OCI-LY7 (cell line): Measurements from ENCODE around the gene DPT. TPM values are rescaled to one million over a fixed set of nuclear protein-coding genes. Genes with fewer than 3 reads are reported as not detected.

ENCODE experiments used
- BruUV-seq: library from RNA; stranded (reverse); fragments of 400-500 nt; replicated peaks from 2 replicates; lab custom pipeline; 2021; lab: Mats Ljungman, UMichigan
- CTCF ChIA-PET: fragments of 300-600 bp; sonication (Branson Sonifier 250); formaldehyde crosslinking; loops from one replicate; lab custom pipeline; 2022; ENCODE audit warnings: antibody characterized with exemption; ENCODE audit not compliant: unreplicated experiment; lab: Charles Lee
- POLR2A ChIA-PET: fragments of 300-600 bp; sonication (Branson Sonifier 250); formaldehyde crosslinking; loops from one replicate; lab custom pipeline; 2022; ENCODE audit warnings: antibody characterized with exemption; lab: Charles Lee
- DNase-seq: peaks from one replicate; pipeline ENCODE4 v3.0.0-alpha.2; 2015; ENCODE audit warnings: low spot score
- H2AFZ ChIP-seq: fragments of 200-600 bp; sonication (generic), shearing (Covaris generic); 2 replicates; pipeline ENCODE4 v1.6.1; 2014; ENCODE audit warnings: mild to moderate bottlenecking, antibody characterized with exemption, low read length, moderate library complexity
- H3K27ac ChIP-seq: fragments of 200-600 bp; sonication (generic); 2 replicates; pipeline ENCODE4 v1.5.1; 2014; ENCODE audit warnings: mixed run types, low read depth, mild to moderate bottlenecking, moderate library complexity, low read length, inconsistent platforms; ENCODE audit not compliant: poor library complexity, severe bottlenecking
- H3K36me3 ChIP-seq: fragments of 200-600 bp; sonication (generic); 2 replicates; pipeline ENCODE4 v1.6.1; 2014; ENCODE audit warnings: mild to moderate bottlenecking, antibody characterized with exemption, low read length, moderate library complexity, mixed read lengths; ENCODE audit not compliant: insufficient read depth
- H3K4me1 ChIP-seq: fragments of 200-600 bp; sonication (generic); 2 replicates; pipeline ENCODE4 v1.5.1; 2014; ENCODE audit warnings: mild to moderate bottlenecking, low read length; ENCODE audit not compliant: insufficient read depth, poor library complexity, severe bottlenecking
- H3K4me2 ChIP-seq: fragments of 200-600 bp; sonication (generic); 2 replicates; pipeline ENCODE4 v1.6.1; 2014; ENCODE audit warnings: mild to moderate bottlenecking, low read length
- H3K4me3 ChIP-seq: fragments of 200-600 bp; sonication (generic); 2 replicates; pipeline ENCODE4 v1.5.1; 2014; ENCODE audit warnings: mild to moderate bottlenecking, low read depth, low read length; ENCODE audit not compliant: poor library complexity, severe bottlenecking
- H3K79me2 ChIP-seq: fragments of 200-600 bp; sonication (generic); 2 replicates; pipeline ENCODE4 v1.6.1; 2016; ENCODE audit warnings: low read depth, mild to moderate bottlenecking, low read length, moderate library complexity, mixed read lengths; ENCODE audit not compliant: insufficient read depth
- H3K9me2 ChIP-seq: fragments of 200-600 bp; sonication (generic); 2 replicates; pipeline ENCODE4 v1.6.1; 2016; ENCODE audit warnings: mild to moderate bottlenecking, low read length, mixed read lengths; ENCODE audit not compliant: insufficient read depth
- H3K9me3 ChIP-seq: fragments of 200-600 bp; sonication (generic); 2 replicates; pipeline ENCODE4 v1.6.1; 2014; ENCODE audit warnings: mild to moderate bottlenecking, mixed run types, low read length, mixed read lengths
- H4K20me1 ChIP-seq: fragments of 200-600 bp; sonication (generic); 2 replicates; pipeline ENCODE4 v1.6.1; 2014; ENCODE audit warnings: mild to moderate bottlenecking, antibody characterized with exemption, low read length, moderate library complexity, mixed read lengths; ENCODE audit not compliant: insufficient read depth
- EZH2phosphoT487 ChIP-seq: fragments of 200-600 bp; sonication (generic); IDR thresholded peaks from 2 replicates; pipeline ENCODE4 v1.6.1; 2018; ENCODE audit warnings: low read depth, borderline replicate concordance, mild to moderate bottlenecking, mixed run types, antibody characterized with exemption, low read length, moderate library complexity, mixed read lengths
- intact Hi-C: fragments of 100-400 bp; cut with micrococcal nuclease; formaldehyde crosslinking; loops from one replicate; pipeline ENCODE4 v1.10.0; 2022; ENCODE audit not compliant: unreplicated experiment
- total RNA-seq, 2 experiments: library from RNA; depleted of rRNA in 1 of 2; stranded (reverse); fragments of >200 nt in 1 of 2; shearing (Covaris generic) in 1 of 2; gene quantifications; 2 replicates each; pipeline ENCODE4 v1.2.3, GENCODE V29; 2014 to 2022
- TF ChIP-seq, protein P1 (sequence below): fragments of 200-600 bp; sonication (generic); conservative IDR thresholded peaks from 2 replicates; pipeline ENCODE4 v1.5.1; 2014; ENCODE audit warnings: mild to moderate bottlenecking, antibody characterized with exemption, low read length, moderate library complexity, mixed read lengths

The DPT gene
- total RNA-seq, 2 experiments from 2014 or later, result not detected

DNA sequence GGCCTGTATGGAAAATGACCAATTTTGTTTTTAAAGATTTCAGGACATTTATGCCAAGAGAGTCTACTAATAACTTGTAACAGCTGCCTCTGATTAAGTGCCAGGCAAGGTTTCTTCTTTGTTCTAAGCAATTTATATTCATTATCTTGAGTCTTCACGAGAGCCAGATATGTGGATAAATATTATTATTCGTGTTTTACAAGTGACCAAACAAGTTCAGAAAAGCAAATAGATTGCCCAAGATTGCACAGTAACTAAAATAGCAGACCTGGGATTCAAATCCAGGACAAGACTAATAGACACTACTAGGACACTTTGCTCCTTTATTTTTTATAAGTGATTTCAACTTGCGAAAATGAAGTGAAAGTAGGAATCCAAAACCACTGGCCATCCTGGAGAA, 30.1 kb upstream of the DPT start:
- no TSS peak for BruUV-seq
- CTCF ChIA-PET, result no interaction called here

DNA sequence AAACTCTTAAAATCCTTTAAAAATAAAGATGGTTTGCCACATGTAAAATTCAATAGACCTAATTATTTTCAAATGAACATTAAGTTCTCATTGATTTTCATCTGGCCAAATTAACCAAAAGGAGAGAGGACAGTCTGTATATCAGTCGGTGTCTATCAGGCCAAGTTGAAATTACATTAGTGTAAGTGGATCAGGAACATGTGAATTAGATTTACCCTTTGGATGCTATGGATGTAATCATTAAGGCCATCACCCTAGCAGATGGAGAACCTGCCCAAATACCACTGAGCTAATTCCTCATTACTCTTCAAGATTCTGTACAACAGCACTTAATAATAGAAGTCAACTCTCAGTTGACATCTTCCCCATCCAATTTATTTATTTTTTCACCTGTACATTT, 29.5 kb upstream of the DPT start:
- intact Hi-C loops, result no loop called here
- TF ChIP-seq, protein P1, sequence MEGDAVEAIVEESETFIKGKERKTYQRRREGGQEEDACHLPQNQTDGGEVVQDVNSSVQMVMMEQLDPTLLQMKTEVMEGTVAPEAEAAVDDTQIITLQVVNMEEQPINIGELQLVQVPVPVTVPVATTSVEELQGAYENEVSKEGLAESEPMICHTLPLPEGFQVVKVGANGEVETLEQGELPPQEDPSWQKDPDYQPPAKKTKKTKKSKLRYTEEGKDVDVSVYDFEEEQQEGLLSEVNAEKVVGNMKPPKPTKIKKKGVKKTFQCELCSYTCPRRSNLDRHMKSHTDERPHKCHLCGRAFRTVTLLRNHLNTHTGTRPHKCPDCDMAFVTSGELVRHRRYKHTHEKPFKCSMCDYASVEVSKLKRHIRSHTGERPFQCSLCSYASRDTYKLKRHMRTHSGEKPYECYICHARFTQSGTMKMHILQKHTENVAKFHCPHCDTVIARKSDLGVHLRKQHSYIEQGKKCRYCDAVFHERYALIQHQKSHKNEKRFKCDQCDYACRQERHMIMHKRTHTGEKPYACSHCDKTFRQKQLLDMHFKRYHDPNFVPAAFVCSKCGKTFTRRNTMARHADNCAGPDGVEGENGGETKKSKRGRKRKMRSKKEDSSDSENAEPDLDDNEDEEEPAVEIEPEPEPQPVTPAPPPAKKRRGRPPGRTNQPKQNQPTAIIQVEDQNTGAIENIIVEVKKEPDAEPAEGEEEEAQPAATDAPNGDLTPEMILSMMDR, result no peak
- no peak for TF ChIP-seq EZH2phosphoT487
- POLR2A ChIA-PET, result no interaction called here
- Histone ChIP-seq H3K79me2 (no peaks in the 10 kb centered on the region), H4K20me1 (no peaks in the 10 kb centered on the region), H3K4me2 (no peak overlapping the region), H2AFZ (no peak overlapping the region), H3K9me2 (no peaks in the 10 kb centered on the region), H3K27ac (no peak overlapping the region), H3K4me3 (no peak overlapping the region), H3K36me3 (no peaks in the 10 kb centered on the region), H3K9me3 (no peaks in the 10 kb centered on the region), H3K4me1 (no peaks in the 10 kb centered on the region)
- DNase-seq, result no peak
- CTCF ChIA-PET, result no interaction called here
- BruUV-seq, result no TSS peak

More for the DNA sequence above, 30.1 kb upstream of the DPT start:
- intact Hi-C loops, result no loop called here
- TF ChIP-seq, protein P1, result no peak
- no peak for TF ChIP-seq EZH2phosphoT487
- Histone ChIP-seq H3K36me3 (no peaks in the 10 kb centered on the region), H3K4me3 (no peak overlapping the region), H3K4me2 (no peak overlapping the region), H2AFZ (no peak overlapping the region), H3K4me1 (no peaks in the 10 kb centered on the region), H3K9me2 (no peaks in the 10 kb centered on the region), H3K9me3 (no peaks in the 10 kb centered on the region), H3K27ac (no peak overlapping the region), H4K20me1 (no peaks in the 10 kb centered on the region), H3K79me2 (no peaks in the 10 kb centered on the region)
- POLR2A ChIA-PET, result no interaction called here
- no peak for DNase-seq

DNA sequence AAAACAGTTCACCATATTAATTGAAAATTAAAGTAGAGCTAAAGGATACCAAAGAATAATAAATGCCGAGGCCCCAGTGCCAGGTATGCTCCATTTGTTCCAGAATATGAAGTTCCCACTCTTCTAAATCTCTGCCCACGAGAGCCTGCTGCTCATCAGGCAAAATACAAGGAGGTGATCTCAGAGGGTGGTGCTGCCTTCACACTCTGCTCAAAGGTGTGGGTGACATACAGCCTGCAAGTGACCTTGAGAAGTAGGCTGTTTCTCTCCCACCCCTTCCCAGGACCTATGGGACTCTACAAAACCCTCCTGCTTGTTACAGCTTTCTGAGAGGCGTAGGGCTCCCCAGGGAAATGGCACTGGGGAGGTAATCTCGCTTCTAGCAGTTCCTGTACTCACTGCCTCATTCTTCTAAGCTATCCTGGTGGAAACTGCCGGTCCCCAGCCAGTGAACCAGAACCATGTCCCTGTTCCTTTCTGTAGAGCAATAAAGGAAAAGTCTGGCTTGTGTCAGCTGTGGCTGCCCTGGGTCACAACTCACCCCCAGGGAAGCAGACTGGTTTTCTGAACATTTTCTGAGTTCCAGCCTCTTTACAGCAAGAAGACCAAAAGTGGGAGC, 26.9 kb upstream of the DPT start:
- DNase-seq, result no peak
- ChIA-PET POLR2A (no interaction called here), CTCF (no interaction called here)
- Histone ChIP-seq H4K20me1 (no peaks in the 10 kb centered on the region), H3K4me2 (no peak overlapping the region), H3K36me3 (no peaks in the 10 kb centered on the region), H3K27ac (no peak overlapping the region), H3K4me3 (no peak overlapping the region), H3K9me2 (no peaks in the 10 kb centered on the region), H3K4me1 (no peaks in the 10 kb centered on the region), H2AFZ (no peak overlapping the region), H3K9me3 (no peaks in the 10 kb centered on the region), H3K79me2 (no peaks in the 10 kb centered on the region)
- BruUV-seq, result no TSS peak
- intact Hi-C loops, result no loop called here
- TF ChIP-seq, protein P1, result no peak
- TF ChIP-seq EZH2phosphoT487, result no peak
